Panc1 (cell line): Measurements from ENCODE around the gene WDR5.

Experiments
- CTCF ChIP-seq: fragments of 450-650 bp; IDR thresholded peaks from 2 replicates; pipeline ENCODE4 v1.5.1; 2017; ENCODE audit warnings: mild to moderate bottlenecking
- POLR2AphosphoS5 ChIP-seq: IDR thresholded peaks from 2 replicates; pipeline ENCODE4 v1.6.1; 2012; ENCODE audit warnings: mild to moderate bottlenecking, low read depth, low read length, moderate library complexity
- TCF7L2 ChIP-seq: IDR thresholded peaks from 2 replicates; pipeline ENCODE4 v1.6.1; 2011; ENCODE audit warnings: mild to moderate bottlenecking, low read depth, low read length, inconsistent platforms

- TF ChIP-seq POLR2AphosphoS5 = no peak
- no peak for TF ChIP-seq CTCF
- no peak for TF ChIP-seq TCF7L2
These were observed 34.2 kb upstream of the WDR5 start for GRCh38 chr9:134101623-134102149.
